Measurements from ENCODE around the gene ZYG11B. TPM values are rescaled to one million over a fixed set of nuclear protein-coding genes. Genes with fewer than 3 reads are reported as not detected.

ZYG11B gene
- total and polyA plus RNA-seq, 9 of the 15 experiments (the other 6 are each of a cell fraction or from before 2014, with no cell fraction given) = 4.9 to 22.2 (median 12.2) TPM

DNA sequence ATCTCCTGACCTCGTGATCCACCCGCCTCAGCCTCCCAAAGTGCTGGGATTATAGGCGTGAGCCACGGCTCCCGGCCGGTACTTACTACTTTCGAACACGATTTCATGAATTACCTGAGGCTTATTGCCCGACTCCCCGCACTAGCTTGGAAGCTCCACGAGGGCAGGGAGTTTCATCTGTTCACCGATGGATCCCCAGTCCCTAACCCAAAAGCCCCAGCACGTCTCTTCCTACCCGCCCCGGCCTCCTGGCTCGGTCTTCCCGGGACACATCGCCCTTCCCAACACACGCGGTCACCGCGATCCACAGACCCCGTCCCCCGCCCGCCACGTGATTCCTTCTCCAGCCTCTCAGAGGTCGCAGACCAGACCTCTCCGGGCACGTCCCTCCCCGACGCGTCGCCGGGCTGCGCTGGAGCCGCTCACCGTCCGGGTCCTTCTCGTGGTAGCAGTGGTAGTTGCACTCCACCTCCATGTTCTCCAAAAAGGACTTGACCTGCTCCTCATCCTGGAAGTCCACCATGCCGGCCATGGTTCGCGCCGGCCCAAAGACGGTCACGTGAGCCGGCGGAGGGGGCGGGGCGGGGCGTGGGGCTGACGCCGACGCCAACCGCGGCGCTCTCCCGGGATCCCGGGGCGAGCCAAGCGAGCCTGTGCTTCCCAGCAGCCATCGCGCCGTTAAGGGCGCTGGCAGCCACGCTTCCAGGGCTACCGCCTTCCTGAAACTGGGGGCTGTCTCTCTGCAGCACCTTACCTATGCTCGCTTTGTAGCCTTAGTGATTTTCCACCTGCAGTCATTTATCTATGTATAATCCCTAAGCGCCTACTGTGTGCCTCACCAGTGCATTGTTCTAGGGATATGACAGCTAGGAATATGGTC is 28.2 kb upstream of the ZYG11B start, which contains the start of gene COA7 (continued):
- TF ChIP-seq, protein P1, sequence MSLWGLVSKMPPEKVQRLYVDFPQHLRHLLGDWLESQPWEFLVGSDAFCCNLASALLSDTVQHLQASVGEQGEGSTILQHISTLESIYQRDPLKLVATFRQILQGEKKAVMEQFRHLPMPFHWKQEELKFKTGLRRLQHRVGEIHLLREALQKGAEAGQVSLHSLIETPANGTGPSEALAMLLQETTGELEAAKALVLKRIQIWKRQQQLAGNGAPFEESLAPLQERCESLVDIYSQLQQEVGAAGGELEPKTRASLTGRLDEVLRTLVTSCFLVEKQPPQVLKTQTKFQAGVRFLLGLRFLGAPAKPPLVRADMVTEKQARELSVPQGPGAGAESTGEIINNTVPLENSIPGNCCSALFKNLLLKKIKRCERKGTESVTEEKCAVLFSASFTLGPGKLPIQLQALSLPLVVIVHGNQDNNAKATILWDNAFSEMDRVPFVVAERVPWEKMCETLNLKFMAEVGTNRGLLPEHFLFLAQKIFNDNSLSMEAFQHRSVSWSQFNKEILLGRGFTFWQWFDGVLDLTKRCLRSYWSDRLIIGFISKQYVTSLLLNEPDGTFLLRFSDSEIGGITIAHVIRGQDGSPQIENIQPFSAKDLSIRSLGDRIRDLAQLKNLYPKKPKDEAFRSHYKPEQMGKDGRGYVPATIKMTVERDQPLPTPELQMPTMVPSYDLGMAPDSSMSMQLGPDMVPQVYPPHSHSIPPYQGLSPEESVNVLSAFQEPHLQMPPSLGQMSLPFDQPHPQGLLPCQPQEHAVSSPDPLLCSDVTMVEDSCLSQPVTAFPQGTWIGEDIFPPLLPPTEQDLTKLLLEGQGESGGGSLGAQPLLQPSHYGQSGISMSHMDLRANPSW (CRISPR knock-in tag; IDR thresholded peaks at IDR 0.05) = 0 out of 2 replicates have a peak, but pooled peaks have one; percentile 68
- TF ChIP-seq NCOA1 (IDR thresholded peaks at IDR 0.05; ENCODE audit: low read depth) (0 out of 2 replicates have a peak, but pooled peaks have one; percentile 13), BMI1 (IDR thresholded peaks at IDR 0.05; ENCODE audit: low read length) (no peak), ETV5 (CRISPR knock-in tag; IDR thresholded peaks at IDR 0.05; ENCODE audit: low read depth) (peak; percentile 75), NFATC3 (IDR thresholded peaks at IDR 0.05) (peak; percentile 99), CXXC5 (CRISPR knock-in tag; IDR thresholded peaks at IDR 0.05) (peak; percentile 90), TRIM24 (IDR thresholded peaks at IDR 0.05) (peak in 1 of 2 experiments; percentile 35; a peak in 2 of 4 replicates), RBM34 (IDR thresholded peaks at IDR 0.05; ENCODE audit: borderline replicate concordance, insufficient read depth, low read length) (no peak), POLR3G (IDR thresholded peaks at IDR 0.05; ENCODE audit: extremely low read depth, insufficient read length, insufficient replicate concordance) (no peak), ZNF717 (CRISPR knock-in tag; IDR thresholded peaks at IDR 0.05) (no peak), ARID1B (IDR thresholded peaks at IDR 0.05) (peak; percentile 33), EZH2 (IDR thresholded peaks at IDR 0.05; ENCODE audit: borderline replicate concordance, low read depth, low read length) (no peak), RFX1 (IDR thresholded peaks at IDR 0.05) (peak; percentile 45; the same call in 1 of the 2 replicates), PHF20 (IDR thresholded peaks at IDR 0.05; ENCODE audit: partially characterized antibody) (peak; percentile 87), ZBED1 (IDR thresholded peaks at IDR 0.05) (peak; percentile 86; the same call in 1 of the 2 replicates), FOS (IDR thresholded peaks at IDR 0.05; ENCODE audit: extremely low read depth, insufficient read length) (peak; percentile 31), KDM5B (IDR thresholded peaks at IDR 0.05; ENCODE audit: insufficient replicate concordance, low read depth, low read length) (peak; percentile 94), CTBP1 (IDR thresholded peaks at IDR 0.05; ENCODE audit: borderline replicate concordance) (peak; percentile 45), ILF3 (IDR thresholded peaks at IDR 0.05; ENCODE audit: borderline replicate concordance) (no peak), POLR2G (IDR thresholded peaks at IDR 0.05; ENCODE audit: low read depth, low read length) (peak; percentile 91), LEF1 (IDR thresholded peaks at IDR 0.05) (peak; percentile 38)
- TF ChIP-seq, protein P2, sequence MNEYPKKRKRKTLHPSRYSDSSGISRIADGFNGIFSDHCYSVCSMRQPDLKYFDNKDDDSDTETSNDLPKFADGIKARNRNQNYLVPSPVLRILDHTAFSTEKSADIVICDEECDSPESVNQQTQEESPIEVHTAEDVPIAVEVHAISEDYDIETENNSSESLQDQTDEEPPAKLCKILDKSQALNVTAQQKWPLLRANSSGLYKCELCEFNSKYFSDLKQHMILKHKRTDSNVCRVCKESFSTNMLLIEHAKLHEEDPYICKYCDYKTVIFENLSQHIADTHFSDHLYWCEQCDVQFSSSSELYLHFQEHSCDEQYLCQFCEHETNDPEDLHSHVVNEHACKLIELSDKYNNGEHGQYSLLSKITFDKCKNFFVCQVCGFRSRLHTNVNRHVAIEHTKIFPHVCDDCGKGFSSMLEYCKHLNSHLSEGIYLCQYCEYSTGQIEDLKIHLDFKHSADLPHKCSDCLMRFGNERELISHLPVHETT (CRISPR knock-in tag; conservative IDR thresholded peaks at IDR 0.05 in 1 of 2, IDR thresholded peaks at IDR 0.05 in 1 of 2) = peak in 1 of 2 experiments; percentile 96; a peak in 2 of 4 replicates
- TF ChIP-seq, protein P3, sequence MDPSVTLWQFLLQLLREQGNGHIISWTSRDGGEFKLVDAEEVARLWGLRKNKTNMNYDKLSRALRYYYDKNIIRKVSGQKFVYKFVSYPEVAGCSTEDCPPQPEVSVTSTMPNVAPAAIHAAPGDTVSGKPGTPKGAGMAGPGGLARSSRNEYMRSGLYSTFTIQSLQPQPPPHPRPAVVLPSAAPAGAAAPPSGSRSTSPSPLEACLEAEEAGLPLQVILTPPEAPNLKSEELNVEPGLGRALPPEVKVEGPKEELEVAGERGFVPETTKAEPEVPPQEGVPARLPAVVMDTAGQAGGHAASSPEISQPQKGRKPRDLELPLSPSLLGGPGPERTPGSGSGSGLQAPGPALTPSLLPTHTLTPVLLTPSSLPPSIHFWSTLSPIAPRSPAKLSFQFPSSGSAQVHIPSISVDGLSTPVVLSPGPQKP (CRISPR knock-in tag; IDR thresholded peaks at IDR 0.05) = no peak
- TF ChIP-seq, protein P4, sequence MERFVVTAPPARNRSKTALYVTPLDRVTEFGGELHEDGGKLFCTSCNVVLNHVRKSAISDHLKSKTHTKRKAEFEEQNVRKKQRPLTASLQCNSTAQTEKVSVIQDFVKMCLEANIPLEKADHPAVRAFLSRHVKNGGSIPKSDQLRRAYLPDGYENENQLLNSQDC (CRISPR knock-in tag; IDR thresholded peaks at IDR 0.05) = 0 out of 2 replicates have a peak, but pooled peaks have one; percentile 4

Data from K562 (cell line).